ENCODE data around the gene SLAMF9.
A peak's percentile ranks its signal among the peaks of the same experiment; 100 is the strongest.

The SLAMF9 gene

GRCh38 chr1:159953536-159954515 is at the start of gene SLAMF9:
Gene SLAMF9 (minus strand): TSS chr1:159954237. CDS start chr1:159954137, 100 bp downstream.
- DNase-seq = no peak

GRCh38 chr1:160001440-160001839 is 47.4 kb upstream of the SLAMF9 start:
- no peak for DNase-seq

GRCh38 chr1:159999204-159999603 is 45.2 kb upstream of the SLAMF9 start:
- DNase-seq = no peak

- DNase-seq = no peak
These were observed 42.6 kb upstream of the SLAMF9 start for GRCh38 chr1:159996653-159997052.

DNA sequence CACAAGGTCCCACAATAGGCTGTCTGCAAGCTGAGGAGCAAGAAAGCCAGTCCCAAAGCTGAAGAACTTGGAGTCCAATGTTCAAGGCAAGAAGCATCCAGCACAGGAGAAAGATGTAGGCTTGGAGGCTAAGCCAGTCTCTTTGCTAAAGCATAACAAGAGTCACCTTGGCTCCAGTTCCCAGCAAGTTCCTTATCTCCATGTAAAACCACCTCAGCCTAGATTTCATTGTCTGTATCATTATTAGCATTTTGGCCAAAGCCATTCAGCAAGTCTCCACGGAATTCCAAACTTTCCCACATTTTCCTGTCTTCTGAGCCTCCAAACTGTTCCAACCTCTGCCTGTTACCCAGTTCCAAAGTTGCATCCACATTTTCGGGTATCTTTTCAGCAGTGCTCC is 40.9 kb upstream of the SLAMF9 start:
- DNase-seq = no peak

GRCh38 chr1:159993911-159994310 is 39.9 kb upstream of the SLAMF9 start:
- DNase-seq = no peak

DNA sequence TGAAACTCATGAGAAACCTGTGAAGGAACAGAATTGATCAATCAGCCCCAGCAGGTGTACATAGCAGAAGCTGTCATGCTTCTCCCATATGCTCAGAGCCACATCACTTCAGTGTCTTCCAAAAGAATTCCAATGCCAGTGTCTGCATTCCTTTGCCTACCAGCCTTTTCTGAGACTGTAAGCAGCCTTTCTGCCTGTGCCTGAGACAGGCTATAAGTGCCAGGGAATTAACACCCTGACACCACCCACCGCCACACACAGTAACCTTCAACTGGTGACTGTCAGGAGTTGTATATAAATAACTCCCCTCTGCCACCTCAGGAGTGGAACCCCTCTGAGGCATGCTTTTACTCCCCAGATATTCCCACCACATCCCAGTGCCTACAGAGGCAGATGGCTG is 38.1 kb upstream of the SLAMF9 start:
- no peak for DNase-seq

GRCh38 chr1:159991513-159991912 is 37.5 kb upstream of the SLAMF9 start:
- peak; percentile 19 for DNase-seq

GRCh38 chr1:159990005-159990404 is 36.0 kb upstream of the SLAMF9 start:
- DNase-seq = no peak

DNA sequence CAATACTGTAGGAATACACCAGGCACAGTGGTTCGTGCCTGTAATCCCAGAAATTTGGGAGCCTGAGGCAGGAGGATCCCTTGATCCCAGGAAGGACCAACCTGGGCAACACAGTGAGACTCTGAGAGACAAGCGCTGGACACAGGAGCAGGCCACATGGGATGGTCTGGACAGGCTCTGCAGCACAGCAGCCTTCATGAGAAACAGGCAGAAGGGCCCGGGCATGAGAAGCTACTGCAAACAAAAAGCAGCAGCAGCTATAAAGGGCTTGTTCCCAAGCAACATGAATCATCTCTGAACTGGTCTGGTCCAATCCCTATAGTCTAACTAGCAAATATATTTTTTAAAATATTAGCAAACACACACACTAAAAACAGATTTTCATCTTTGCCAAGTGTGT is 35.5 kb upstream of the SLAMF9 start:
- DNase-seq = no peak

DNA sequence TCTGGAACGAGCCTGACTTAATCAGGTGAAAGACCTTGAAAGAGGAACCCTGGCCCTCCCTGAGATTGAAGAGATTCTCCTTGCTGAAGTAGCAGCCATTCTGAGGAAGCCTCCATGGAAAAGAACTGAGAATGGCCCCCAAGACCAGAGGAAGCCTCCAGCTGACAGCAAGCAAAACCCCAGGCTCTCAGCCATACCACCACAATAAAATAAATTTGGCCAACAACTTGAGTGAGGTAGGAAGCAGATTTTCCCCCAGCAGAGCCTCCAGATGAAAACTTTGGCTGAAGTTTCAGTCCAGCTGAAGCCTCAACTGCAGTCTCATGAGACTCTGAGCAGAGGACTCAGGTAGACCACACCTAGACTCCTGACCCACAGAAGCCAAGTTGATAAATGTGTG is 34.0 kb upstream of the SLAMF9 start:
- no peak for DNase-seq

GRCh38 chr1:159987186-159987585 is 33.1 kb upstream of the SLAMF9 start:
- no peak for DNase-seq

GRCh38 chr1:159986531-159986930 is 32.5 kb upstream of the SLAMF9 start:
- DNase-seq = no peak

DNA sequence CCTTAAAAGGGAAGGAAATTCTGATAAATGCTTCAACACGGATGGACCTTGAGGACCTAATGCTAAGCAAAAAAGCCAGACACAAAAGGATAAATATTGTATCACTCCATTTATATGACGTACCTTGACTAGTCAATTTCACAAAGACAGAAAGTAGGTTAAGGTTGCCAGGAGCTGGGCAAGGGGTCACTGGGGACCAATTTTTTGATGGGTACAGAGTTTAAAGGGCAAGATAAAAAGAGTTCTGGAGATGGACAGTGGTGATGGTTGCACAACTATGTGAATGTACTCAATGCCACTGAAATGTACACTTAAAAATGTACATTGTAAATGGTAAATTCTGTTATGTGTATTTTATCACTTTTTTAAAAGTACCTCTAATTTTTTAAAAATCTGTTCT is 32.1 kb upstream of the SLAMF9 start:
- no peak for DNase-seq

- no peak for DNase-seq
These were observed 31.4 kb upstream of the SLAMF9 start for GRCh38 chr1:159985473-159985872.

DNA sequence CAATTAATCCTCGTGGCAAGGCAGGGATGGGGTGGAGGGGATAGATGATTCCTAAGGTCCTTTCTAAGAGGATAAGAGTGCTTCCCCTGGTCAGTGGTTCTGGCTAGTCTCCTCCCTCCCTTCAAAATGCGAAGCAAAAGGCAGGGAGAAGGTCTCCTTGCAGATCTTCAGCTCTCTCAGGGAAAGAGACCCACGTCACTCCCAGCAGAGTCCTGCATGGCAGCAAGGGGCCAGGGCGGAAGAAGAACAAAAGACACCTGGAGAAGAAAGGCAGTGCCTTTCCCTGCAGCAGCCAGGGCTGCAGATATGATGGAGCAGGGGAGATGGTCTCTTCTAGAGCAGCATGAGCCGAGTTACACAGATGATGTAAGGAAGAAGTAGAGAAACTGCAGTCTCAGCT is 29.6 kb upstream of the SLAMF9 start:
- no peak for DNase-seq

GRCh38 chr1:159982280-159982679 is 28.2 kb upstream of the SLAMF9 start:
- DNase-seq = no peak

- DNase-seq = no peak
These were observed 27.5 kb upstream of the SLAMF9 start for GRCh38 chr1:159981351-159982055.

DNA sequence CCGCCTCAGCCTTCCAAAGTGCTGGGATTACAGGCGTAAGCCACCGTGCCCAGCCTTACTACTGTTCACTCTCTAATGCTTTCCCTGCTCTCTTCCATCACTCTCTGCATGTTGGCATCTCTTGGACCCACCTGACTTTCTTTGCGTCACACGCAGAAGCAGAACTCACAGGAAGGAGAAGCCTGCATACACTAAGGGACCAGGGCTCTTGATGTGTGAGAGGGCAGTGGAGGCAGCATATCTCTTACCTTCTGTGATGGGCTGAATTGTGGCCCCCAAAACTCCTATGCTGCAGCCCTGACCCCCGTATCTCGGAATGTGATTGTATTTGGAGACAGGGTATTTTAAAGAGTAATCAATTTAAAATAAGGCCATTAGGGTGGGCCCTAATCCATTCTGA is 26.7 kb upstream of the SLAMF9 start:
- DNase-seq = no peak

DNA sequence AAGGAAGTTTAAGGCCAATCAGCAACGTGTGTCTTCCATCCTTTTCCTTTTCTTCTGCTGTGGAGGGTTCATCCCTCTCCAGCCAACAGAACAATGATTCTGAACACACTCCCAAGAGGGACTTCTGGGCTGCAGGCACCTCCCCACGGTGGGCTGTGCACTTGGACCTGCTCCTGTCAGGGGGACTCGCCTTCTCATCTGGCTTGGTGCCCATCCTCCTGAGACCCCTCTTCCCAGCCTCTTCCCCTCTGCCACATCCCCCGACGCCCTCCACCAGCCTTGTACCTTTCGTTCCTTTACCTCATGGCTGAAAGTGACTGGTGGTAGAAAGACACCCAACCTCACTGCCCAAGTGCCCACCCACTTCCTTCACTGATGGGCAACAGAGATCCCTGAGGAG is 26.0 kb upstream of the SLAMF9 start:
- DNase-seq = no peak

DNA sequence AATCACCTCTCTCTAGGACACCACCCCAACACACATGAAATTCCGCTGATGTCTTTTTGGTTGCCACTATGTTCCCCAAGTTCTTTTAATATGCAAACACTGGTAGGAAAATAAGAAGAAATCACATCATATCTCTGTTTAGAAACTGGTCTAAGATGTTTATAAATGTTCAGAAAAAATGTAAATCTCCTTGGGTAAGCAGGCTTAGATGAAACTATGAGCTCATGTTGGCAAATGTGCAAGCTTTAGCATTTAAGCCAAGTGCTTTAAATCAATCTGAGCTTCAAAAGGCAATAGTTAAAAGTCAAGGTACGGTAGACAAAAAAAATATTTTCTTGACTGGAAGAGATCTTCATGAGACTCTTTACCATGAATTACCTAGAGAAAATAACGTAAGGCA is 25.2 kb upstream of the SLAMF9 start:
- DNase-seq = no peak

DNA sequence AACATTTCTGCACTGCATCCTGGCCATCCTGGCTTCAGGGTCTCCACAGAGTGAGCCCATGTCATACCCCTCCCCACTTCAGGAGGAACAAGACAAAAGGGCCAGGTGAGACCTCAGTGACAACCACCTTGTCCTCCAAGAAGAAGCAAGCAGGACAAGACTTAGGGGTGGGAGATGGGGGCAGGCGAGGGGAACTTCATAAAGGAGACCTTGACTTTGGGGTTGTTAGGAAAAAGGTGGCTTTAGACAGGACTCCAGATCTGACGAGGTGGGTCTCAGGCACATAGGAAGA is 24.0 kb upstream of the SLAMF9 start:
- no peak for DNase-seq

DNA sequence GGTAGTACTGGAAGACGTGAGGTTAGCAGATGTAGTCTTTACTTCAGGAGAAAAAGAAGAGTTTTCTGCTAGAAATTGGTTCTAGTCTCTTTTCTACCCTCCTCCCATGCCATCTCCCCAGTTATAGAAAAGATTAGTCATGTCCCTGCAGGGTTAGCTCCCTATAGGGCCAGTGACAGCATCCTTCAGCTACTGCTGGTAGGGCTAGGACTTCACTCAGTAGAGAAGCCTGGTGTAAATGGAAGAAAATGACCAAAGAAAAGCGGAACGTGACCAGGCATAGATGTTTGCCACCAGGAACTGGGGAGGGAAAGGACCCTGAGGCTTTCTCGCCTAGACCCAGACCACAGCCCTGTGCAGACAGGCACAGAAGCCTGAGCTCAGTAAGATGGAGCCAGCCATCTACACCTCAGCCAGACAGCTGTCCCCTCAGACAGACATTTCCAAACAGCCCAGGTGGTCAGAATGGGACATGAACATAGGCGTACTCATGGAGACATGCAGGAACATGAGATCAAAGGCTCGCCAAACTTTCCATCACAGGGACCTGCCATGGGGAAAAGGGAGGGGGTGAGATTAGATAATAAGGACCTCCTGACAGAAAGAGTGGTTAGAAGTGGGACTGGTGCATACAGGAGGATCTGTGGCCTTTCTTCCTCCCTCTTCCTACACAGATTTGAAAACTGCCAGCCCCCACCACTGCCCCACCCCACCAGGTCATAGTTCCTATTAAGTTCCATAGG is 23.5 kb upstream of the SLAMF9 start:
- no peak for DNase-seq
